ENCODE data around the gene CABLES2.

DNA sequence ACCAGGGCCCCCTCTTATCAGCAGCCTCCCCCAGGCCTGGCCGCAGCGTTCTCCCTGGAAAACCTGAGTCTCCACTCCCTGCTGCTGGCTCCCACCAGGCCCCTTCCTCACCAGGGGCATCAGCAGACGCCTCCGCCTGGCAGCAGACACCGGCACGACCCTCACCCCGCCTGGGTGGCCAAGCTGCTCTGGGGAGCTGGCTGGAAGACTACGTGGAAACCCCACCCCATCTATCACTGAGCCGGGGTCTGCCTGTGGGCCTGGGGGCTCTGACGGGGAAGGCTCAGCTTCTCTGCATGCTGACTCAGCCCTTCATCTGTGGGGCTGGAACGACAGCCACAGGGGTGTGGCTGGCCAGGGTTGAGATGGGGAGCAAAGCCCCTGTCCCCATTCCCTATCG lies 39.4 kb upstream of the CABLES2 start:
- TF ChIP-seq, protein P1, sequence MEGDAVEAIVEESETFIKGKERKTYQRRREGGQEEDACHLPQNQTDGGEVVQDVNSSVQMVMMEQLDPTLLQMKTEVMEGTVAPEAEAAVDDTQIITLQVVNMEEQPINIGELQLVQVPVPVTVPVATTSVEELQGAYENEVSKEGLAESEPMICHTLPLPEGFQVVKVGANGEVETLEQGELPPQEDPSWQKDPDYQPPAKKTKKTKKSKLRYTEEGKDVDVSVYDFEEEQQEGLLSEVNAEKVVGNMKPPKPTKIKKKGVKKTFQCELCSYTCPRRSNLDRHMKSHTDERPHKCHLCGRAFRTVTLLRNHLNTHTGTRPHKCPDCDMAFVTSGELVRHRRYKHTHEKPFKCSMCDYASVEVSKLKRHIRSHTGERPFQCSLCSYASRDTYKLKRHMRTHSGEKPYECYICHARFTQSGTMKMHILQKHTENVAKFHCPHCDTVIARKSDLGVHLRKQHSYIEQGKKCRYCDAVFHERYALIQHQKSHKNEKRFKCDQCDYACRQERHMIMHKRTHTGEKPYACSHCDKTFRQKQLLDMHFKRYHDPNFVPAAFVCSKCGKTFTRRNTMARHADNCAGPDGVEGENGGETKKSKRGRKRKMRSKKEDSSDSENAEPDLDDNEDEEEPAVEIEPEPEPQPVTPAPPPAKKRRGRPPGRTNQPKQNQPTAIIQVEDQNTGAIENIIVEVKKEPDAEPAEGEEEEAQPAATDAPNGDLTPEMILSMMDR (IDR thresholded peaks at IDR 0.05): no peak
- TF ChIP-seq NR2C2 (CRISPR knock-in tag; IDR thresholded peaks at IDR 0.05): no peak
- no peak for TF ChIP-seq SP1 (CRISPR knock-in tag; conservative IDR thresholded peaks at IDR 0.05)
- no peak for TF ChIP-seq KAT7 (CRISPR knock-in tag; IDR thresholded peaks at IDR 0.05; ENCODE audit: borderline replicate concordance)
- TF ChIP-seq TCF7 (CRISPR knock-in tag; IDR thresholded peaks at IDR 0.05; ENCODE audit: low read depth): no peak
- TF ChIP-seq RELA (CRISPR knock-in tag; IDR thresholded peaks at IDR 0.05; ENCODE audit: borderline replicate concordance): no peak
- no peak for TF ChIP-seq JUN (CRISPR knock-in tag; IDR thresholded peaks at IDR 0.05)
- TF ChIP-seq, protein P2, sequence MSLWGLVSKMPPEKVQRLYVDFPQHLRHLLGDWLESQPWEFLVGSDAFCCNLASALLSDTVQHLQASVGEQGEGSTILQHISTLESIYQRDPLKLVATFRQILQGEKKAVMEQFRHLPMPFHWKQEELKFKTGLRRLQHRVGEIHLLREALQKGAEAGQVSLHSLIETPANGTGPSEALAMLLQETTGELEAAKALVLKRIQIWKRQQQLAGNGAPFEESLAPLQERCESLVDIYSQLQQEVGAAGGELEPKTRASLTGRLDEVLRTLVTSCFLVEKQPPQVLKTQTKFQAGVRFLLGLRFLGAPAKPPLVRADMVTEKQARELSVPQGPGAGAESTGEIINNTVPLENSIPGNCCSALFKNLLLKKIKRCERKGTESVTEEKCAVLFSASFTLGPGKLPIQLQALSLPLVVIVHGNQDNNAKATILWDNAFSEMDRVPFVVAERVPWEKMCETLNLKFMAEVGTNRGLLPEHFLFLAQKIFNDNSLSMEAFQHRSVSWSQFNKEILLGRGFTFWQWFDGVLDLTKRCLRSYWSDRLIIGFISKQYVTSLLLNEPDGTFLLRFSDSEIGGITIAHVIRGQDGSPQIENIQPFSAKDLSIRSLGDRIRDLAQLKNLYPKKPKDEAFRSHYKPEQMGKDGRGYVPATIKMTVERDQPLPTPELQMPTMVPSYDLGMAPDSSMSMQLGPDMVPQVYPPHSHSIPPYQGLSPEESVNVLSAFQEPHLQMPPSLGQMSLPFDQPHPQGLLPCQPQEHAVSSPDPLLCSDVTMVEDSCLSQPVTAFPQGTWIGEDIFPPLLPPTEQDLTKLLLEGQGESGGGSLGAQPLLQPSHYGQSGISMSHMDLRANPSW (CRISPR knock-in tag; conservative IDR thresholded peaks at IDR 0.05; ENCODE audit: low read depth): no peak
- TF ChIP-seq, protein P3, sequence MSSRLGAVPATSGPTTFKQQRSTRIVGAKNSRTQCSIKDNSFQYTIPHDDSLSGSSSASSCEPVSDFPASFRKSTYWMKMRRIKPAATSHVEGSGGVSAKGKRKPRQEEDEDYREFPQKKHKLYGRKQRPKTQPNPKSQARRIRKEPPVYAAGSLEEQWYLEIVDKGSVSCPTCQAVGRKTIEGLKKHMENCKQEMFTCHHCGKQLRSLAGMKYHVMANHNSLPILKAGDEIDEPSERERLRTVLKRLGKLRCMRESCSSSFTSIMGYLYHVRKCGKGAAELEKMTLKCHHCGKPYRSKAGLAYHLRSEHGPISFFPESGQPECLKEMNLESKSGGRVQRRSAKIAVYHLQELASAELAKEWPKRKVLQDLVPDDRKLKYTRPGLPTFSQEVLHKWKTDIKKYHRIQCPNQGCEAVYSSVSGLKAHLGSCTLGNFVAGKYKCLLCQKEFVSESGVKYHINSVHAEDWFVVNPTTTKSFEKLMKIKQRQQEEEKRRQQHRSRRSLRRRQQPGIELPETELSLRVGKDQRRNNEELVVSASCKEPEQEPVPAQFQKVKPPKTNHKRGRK (CRISPR knock-in tag; IDR thresholded peaks at IDR 0.05; ENCODE audit: borderline replicate concordance): no peak
- TF ChIP-seq, protein P4, sequence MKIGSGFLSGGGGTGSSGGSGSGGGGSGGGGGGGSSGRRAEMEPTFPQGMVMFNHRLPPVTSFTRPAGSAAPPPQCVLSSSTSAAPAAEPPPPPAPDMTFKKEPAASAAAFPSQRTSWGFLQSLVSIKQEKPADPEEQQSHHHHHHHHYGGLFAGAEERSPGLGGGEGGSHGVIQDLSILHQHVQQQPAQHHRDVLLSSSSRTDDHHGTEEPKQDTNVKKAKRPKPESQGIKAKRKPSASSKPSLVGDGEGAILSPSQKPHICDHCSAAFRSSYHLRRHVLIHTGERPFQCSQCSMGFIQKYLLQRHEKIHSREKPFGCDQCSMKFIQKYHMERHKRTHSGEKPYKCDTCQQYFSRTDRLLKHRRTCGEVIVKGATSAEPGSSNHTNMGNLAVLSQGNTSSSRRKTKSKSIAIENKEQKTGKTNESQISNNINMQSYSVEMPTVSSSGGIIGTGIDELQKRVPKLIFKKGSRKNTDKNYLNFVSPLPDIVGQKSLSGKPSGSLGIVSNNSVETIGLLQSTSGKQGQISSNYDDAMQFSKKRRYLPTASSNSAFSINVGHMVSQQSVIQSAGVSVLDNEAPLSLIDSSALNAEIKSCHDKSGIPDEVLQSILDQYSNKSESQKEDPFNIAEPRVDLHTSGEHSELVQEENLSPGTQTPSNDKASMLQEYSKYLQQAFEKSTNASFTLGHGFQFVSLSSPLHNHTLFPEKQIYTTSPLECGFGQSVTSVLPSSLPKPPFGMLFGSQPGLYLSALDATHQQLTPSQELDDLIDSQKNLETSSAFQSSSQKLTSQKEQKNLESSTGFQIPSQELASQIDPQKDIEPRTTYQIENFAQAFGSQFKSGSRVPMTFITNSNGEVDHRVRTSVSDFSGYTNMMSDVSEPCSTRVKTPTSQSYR (CRISPR knock-in tag; IDR thresholded peaks at IDR 0.05): no peak
- TF ChIP-seq ZNF138 (CRISPR knock-in tag; conservative IDR thresholded peaks at IDR 0.05): no peak
